HepG2 (cell line): ENCODE measurements around the gene KRTAP1-3. TPM values are rescaled to one million over a fixed set of nuclear protein-coding genes. Genes with fewer than 3 reads are reported as not detected.

Source experiments
- ATAC-seq: fragments of 200-7000 bp; cut with Tn5 transposase; 3 replicates; pipeline ENCODE4 v1.9.1; 2020; ENCODE audit warnings: mild to moderate bottlenecking, moderate library complexity
- BruUV-seq: library from RNA; stranded (reverse); fragments of 400-500 nt; replicated peaks from 2 replicates; lab custom pipeline; 2021; lab: Mats Ljungman, UMichigan
- CTCF ChIA-PET: fragments of 300-600 bp; formaldehyde crosslinking; extraction: SDS; loops from one replicate; lab custom pipeline; 2021; ENCODE audit warnings: low total read pairs, inconsistent platforms, low intra/inter-chr PET ratio; lab: Yijun Ruan, JAX
- POLR2A ChIA-PET: fragments of 350-600 bp; sonication (Branson Sonifier 250); formaldehyde crosslinking; loops from one replicate; lab custom pipeline; 2020; ENCODE audit warnings: antibody characterized with exemption, inconsistent platforms; lab: Yijun Ruan, JAX
- DNase-seq: peaks from one replicate; pipeline ENCODE4 v3.0.0-alpha.2; 2015; ENCODE audit warnings: low spot score
- FAIRE-seq: peaks from 3 replicates; lab custom pipeline; 2011; peaks lifted over from hg19 to GRCh38; lab: Jason Lieb, UNC
- H2AFZ ChIP-seq: one replicate; pipeline ENCODE4 v1.6.1; 2011; ENCODE audit warnings: low read length, inconsistent platforms
- H3K27ac ChIP-seq: fragments of 300-600 bp; 3 replicates; pipeline ENCODE4 v1.8.0; 2011; ENCODE audit warnings: mixed run types, mild to moderate bottlenecking, mixed read lengths, low read length, inconsistent platforms; ENCODE audit not compliant: insufficient read depth; ENCODE audit errors: extremely low read length
- H3K27me3 ChIP-seq, 2 experiments: fragments of 200-600 bp in 1 of 2; 2 replicates in 1 of 2; 3 replicates in 1 of 2; pipeline versions ENCODE4 v1.6.0 to v1.8.0; 2011; ENCODE audit warnings: low read length in 2 of 2, mild to moderate bottlenecking in 2 of 2, moderate library complexity in 2 of 2, inconsistent platforms in 1 of 2; ENCODE audit not compliant: insufficient read depth in 2 of 2, control insufficient read depth in 1 of 2
- H3K36me3 ChIP-seq, 2 experiments: fragments of 200-600 bp in 1 of 2; replicated peaks in 1 of 2; 2 replicates in 1 of 2; 3 replicates in 1 of 2; pipeline versions ENCODE4 v1.5.1 to v1.8.0; 2011; ENCODE audit warnings: low read length in 2 of 2, inconsistent platforms in 1 of 2; ENCODE audit not compliant: insufficient read depth in 2 of 2, control insufficient read depth in 1 of 2
- H3K4me1 ChIP-seq: 2 replicates; pipeline ENCODE4 v1.5.1; 2012; ENCODE audit warnings: low read length, inconsistent platforms; ENCODE audit not compliant: insufficient read depth
- H3K4me2 ChIP-seq: 2 replicates; pipeline ENCODE4 v1.6.0; 2011; ENCODE audit warnings: low read depth, low read length, inconsistent platforms
- H3K4me3 ChIP-seq, 3 experiments: fragments of 200-600 bp in 1 of 3; sonication (generic), shearing (Covaris generic) in 1 of 3; replicated peaks in 1 of 3; 2 replicates each; pipeline ENCODE4 v1.5.1; 2011 to 2016; ENCODE audit warnings: low read length in 3 of 3, inconsistent platforms in 2 of 3, low read depth in 2 of 3, mild to moderate bottlenecking in 2 of 3, control low read depth in 1 of 3, mixed read lengths in 1 of 3; ENCODE audit not compliant: insufficient read depth in 1 of 3
- H3K79me2 ChIP-seq: one replicate; pipeline ENCODE4 v1.6.1; 2011; ENCODE audit warnings: low read length, inconsistent platforms; ENCODE audit not compliant: insufficient read depth
- H3K9ac ChIP-seq: 2 replicates; pipeline ENCODE4 v1.6.0; 2011; ENCODE audit warnings: mild to moderate bottlenecking, low read depth, low read length, inconsistent platforms; ENCODE audit not compliant: insufficient read depth
- H3K9me3 ChIP-seq: 2 replicates; pipeline ENCODE4 v1.5.1; 2012; ENCODE audit warnings: mild to moderate bottlenecking, low read length
- H4K20me1 ChIP-seq: 2 replicates; pipeline ENCODE4 v1.6.0; 2011; ENCODE audit warnings: inconsistent platforms, mild to moderate bottlenecking, low read length, moderate library complexity; ENCODE audit not compliant: insufficient read depth
- EED ChIP-seq: sonication (generic); formaldehyde crosslinking; IDR thresholded peaks from 2 replicates; pipeline ENCODE4 v1.5.0; 2020; ENCODE audit warnings: mild to moderate bottlenecking, missing genetic modification reagents
- HNRNPK ChIP-seq: fragments of 200-400 bp; formaldehyde crosslinking; IDR thresholded peaks from 2 replicates; pipeline ENCODE4 v1.6.1; 2018; ENCODE audit warnings: low read length, low read depth, moderate library complexity, mild to moderate bottlenecking; ENCODE audit not compliant: poor library complexity, severe bottlenecking
- ISL2 ChIP-seq: sonication (generic); formaldehyde crosslinking; IDR thresholded peaks from 2 replicates; pipeline ENCODE4 v1.5.0; 2020; ENCODE audit warnings: missing genetic modification reagents
- KMT2B ChIP-seq: IDR thresholded peaks from 2 replicates; pipeline ENCODE4 v1.6.1; 2016; ENCODE audit warnings: missing genetic modification reagents, missing compliant biosample characterization
- MAFF ChIP-seq: IDR thresholded peaks from 2 replicates; pipeline ENCODE4 v1.6.1; 2011; ENCODE audit warnings: low read depth, low read length, improper control_type of control experiment
- MAFK ChIP-seq, 2 experiments: IDR thresholded peaks in 1 of 2; conservative IDR thresholded peaks in 1 of 2; 2 replicates each; pipeline ENCODE4 v1.6.1; 2011; ENCODE audit warnings: improper control_type of control experiment in 2 of 2, low read length in 2 of 2
- MIXL1 ChIP-seq: IDR thresholded peaks from 2 replicates; pipeline ENCODE4 v1.6.1; 2016
- MYNN ChIP-seq: sonication (generic); formaldehyde crosslinking; IDR thresholded peaks from 2 replicates; pipeline ENCODE4 v1.4.0; 2020; ENCODE audit warnings: mild to moderate bottlenecking, low read depth, missing genetic modification reagents
- NCOA2 ChIP-seq: sonication (generic); formaldehyde crosslinking; IDR thresholded peaks from 2 replicates; pipeline ENCODE4 v1.8.0; 2022; ENCODE audit warnings: inconsistent platforms
- NR2F1 ChIP-seq, 2 experiments: fragments of 450-650 bp in 1 of 2; formaldehyde crosslinking in 1 of 2; IDR thresholded peaks; 2 replicates each; pipeline versions ENCODE4 v1.5.0 to v1.6.1; 2016 to 2020; ENCODE audit warnings: mild to moderate bottlenecking in 1 of 2, missing compliant biosample characterization in 1 of 2, missing genetic modification reagents in 1 of 2, moderate library complexity in 1 of 2
- NR2F2 ChIP-seq: IDR thresholded peaks from 2 replicates; pipeline ENCODE4 v1.6.1; 2012; ENCODE audit warnings: low read depth, inconsistent platforms, borderline replicate concordance
- NR2F6 ChIP-seq, 2 experiments: IDR thresholded peaks; 2 replicates each; pipeline ENCODE4 v1.6.1; 2016; ENCODE audit warnings: antibody characterized with exemption in 1 of 2, mild to moderate bottlenecking in 1 of 2
- NRL ChIP-seq: sonication (generic); formaldehyde crosslinking; IDR thresholded peaks from 2 replicates; pipeline ENCODE4 v1.5.0; 2020; ENCODE audit warnings: missing genetic modification reagents, mild to moderate bottlenecking, moderate library complexity, borderline replicate concordance
- SNAPC5 ChIP-seq: sonication (generic); formaldehyde crosslinking; IDR thresholded peaks from 2 replicates; pipeline ENCODE4 v1.8.1; 2023; ENCODE audit warnings: mild to moderate bottlenecking, missing genetic modification reagents, borderline replicate concordance
- SOX13 ChIP-seq, 3 experiments: fragments of 450-650 bp in 1 of 3; sonication (generic) in 1 of 3; formaldehyde crosslinking in 1 of 3; IDR thresholded peaks in 2 of 3; conservative IDR thresholded peaks in 1 of 3; 2 replicates each; pipeline versions ENCODE4 v1.5.0 to v1.6.1; 2016 to 2020; ENCODE audit warnings: antibody characterized with exemption in 1 of 3, mild to moderate bottlenecking in 1 of 3, missing compliant biosample characterization in 1 of 3, missing genetic modification reagents in 1 of 3, moderate library complexity in 1 of 3
- SP5 ChIP-seq: IDR thresholded peaks from 2 replicates; pipeline ENCODE4 v1.6.1; 2016; ENCODE audit warnings: low read depth, borderline replicate concordance
- TBL1XR1 ChIP-seq: fragments of 150-350 bp; IDR thresholded peaks from 2 replicates; pipeline ENCODE4 v1.6.1; 2014; ENCODE audit warnings: borderline replicate concordance, low read length; ENCODE audit not compliant: partially characterized antibody
- XRCC5 ChIP-seq: fragments of 200-400 bp; formaldehyde crosslinking; optimal IDR thresholded peaks from 2 replicates; pipeline ENCODE3; 2017; ENCODE audit warnings: mild to moderate bottlenecking, low read length
- ZNF382 ChIP-seq: sonication (generic); formaldehyde crosslinking; IDR thresholded peaks from 2 replicates; pipeline ENCODE4 v1.5.0; 2020; ENCODE audit warnings: missing genetic modification reagents, mild to moderate bottlenecking, borderline replicate concordance
- ZNF746 ChIP-seq: sonication (generic); formaldehyde crosslinking; IDR thresholded peaks from 2 replicates; pipeline ENCODE4 v1.8.0; 2022; ENCODE audit warnings: mild to moderate bottlenecking, missing genetic modification reagents
- WGBS: methylation state at CpG from one replicate; pipeline ENCODE4 v1.1.6; 2017; ENCODE audit warnings: low lambda C conversion rate; 5-methylcytosine and 5-hydroxymethylcytosine counted together
- in situ Hi-C: cut with HindIII; loops from 2 replicates; pipeline ENCODE4 v1.10.0; 2017; ENCODE audit warnings: low pct_unique_long_range_greater_than_20kb; ENCODE audit not compliant: extremely low pct_ligation_motif_present
- intact Hi-C: fragments of 100-400 bp; cut with micrococcal nuclease; formaldehyde crosslinking; loops from one replicate; pipeline ENCODE4 v1.10.0; 2022; ENCODE audit not compliant: unreplicated experiment
- polyA plus RNA-seq, 8 experiments: library from polyadenylated mRNA; depleted of rRNA in 3 of 8; stranded (reverse) in 7 of 8; unstranded in 1 of 8; fragments of >200 nt; fragmentation: Illumina TruSeq in 4 of 8; extraction: Trizol in 4 of 8; gene quantifications; 2 replicates each; pipeline versions ENCODE4 v1.2.1 to v1.2.3, GENCODE V29; 2011 to 2016; ENCODE audit warnings: low read depth in 4 of 8, missing spikeins in 1 of 8, mixed read lengths in 1 of 8; ENCODE audit not compliant: insufficient read depth in 1 of 8
- total RNA-seq, 5 experiments: library from RNA; depleted of rRNA; stranded (reverse); fragments of >200 nt; fragmentation: Illumina TruSeq; extraction: Trizol; gene quantifications; 2 replicates each; pipeline ENCODE4 v1.2.3, GENCODE V29; 2016; ENCODE audit warnings: low read depth in 1 of 5

Gene KRTAP1-3
- total and polyA plus RNA-seq, 2 of the 13 experiments (the other 11 are each of a cell fraction or from before 2014, with no cell fraction given): not detected

- ATAC-seq: no peak
- H3K4me1 ChIP-seq: peaks cover 63% of the 10 kb centered on the region
- no peaks in the 10 kb centered on the region for H3K9me3 ChIP-seq
- intact Hi-C loops: no loop called here
- H2AFZ ChIP-seq: no peak overlapping the region
- CTCF ChIA-PET: no interaction called here
- H4K20me1 ChIP-seq: no peaks in the 10 kb centered on the region
- no peaks in the 10 kb centered on the region for H3K79me2 ChIP-seq
- no peak overlapping the region for H3K4me3 ChIP-seq
- H3K9ac ChIP-seq: no peak overlapping the region
- in situ Hi-C loops: loop anchor here (5.0 kb wide), 2 partner anchors 42 to 92 kb away; no protein-coding TSS in a partner anchor
- 61% methylated on average over 4 of the region's 4 CpGs for WGBS
- no peak for FAIRE-seq
- BruUV-seq: no TSS peak
- no peak overlapping the region for H3K27ac ChIP-seq
- no peaks in the 10 kb centered on the region for H3K27me3 ChIP-seq
- no peaks in the 10 kb centered on the region for H3K36me3 ChIP-seq
- POLR2A ChIA-PET: no interaction called here
- TF ChIP-seq HNRNPK (no peak), MAFF (peak; percentile 87), MAFK (conservative IDR thresholded peaks at IDR 0.05 in 1 of 2, IDR thresholded peaks at IDR 0.05 in 1 of 2; ENCODE audit: low read length in 2 of 2) (peak; percentile 89 to 94)
- TF ChIP-seq, all 625 proteins: peak for 2
- H3K4me2 ChIP-seq: no peak overlapping the region
- DNase-seq: no peak
Measured at GRCh38 chr17:41003926-41004325, 30.7 kb downstream of the KRTAP1-3 start.

- FAIRE-seq (no peak), ATAC-seq (peak; percentile 64), DNase-seq (peak; percentile 79)
- 3% methylated on average over 5 of the region's 5 CpGs for WGBS
- H3K9ac ChIP-seq: no peak overlapping the region
- H4K20me1 ChIP-seq: no peaks in the 10 kb centered on the region
- no peaks in the 10 kb centered on the region for H3K79me2 ChIP-seq
- H2AFZ ChIP-seq: no peak overlapping the region
- in situ Hi-C loops: loop anchor here (5.0 kb wide), 2 partner anchors 41 to 91 kb away; no protein-coding TSS in a partner anchor
- ChIA-PET POLR2A (no interaction called here), CTCF (no interaction called here)
- no TSS peak for BruUV-seq
- intact Hi-C loops: no loop called here
- peaks cover 52% of the 10 kb centered on the region for H3K4me1 ChIP-seq
- peak overlapping the region; percentile 52 for H3K27ac ChIP-seq
- H3K27me3 ChIP-seq: no peaks in the 10 kb centered on the region
- H3K4me2 ChIP-seq: peak overlapping the region; percentile 25
- no peaks in the 10 kb centered on the region for H3K9me3 ChIP-seq
- no peaks in the 10 kb centered on the region for H3K36me3 ChIP-seq
- H3K4me3 ChIP-seq: no peak overlapping the region
- no peak for TF ChIP-seq ZNF382
- no peak for TF ChIP-seq SOX13 (IDR thresholded peaks at IDR 0.05)
- peak in 1 of 2 experiments; percentile 69; a peak in 2 of 4 replicates for TF ChIP-seq SOX13 (CRISPR knock-in tag; conservative IDR thresholded peaks at IDR 0.05 in 1 of 2, IDR thresholded peaks at IDR 0.05 in 1 of 2)
- peak; percentile 26; the same call in 1 of the 2 replicates for TF ChIP-seq NR2F2
- no peak for TF ChIP-seq XRCC5
- peak; percentile 53; the same call in 1 of the 2 replicates for TF ChIP-seq MIXL1
- no peak for TF ChIP-seq ZNF746
- peak in 1 of 2 experiments; percentile 60; a peak in 2 of 4 replicates for TF ChIP-seq NR2F1 (CRISPR knock-in tag; IDR thresholded peaks at IDR 0.05)
- no peak for TF ChIP-seq NRL (CRISPR knock-in tag)
- peak; percentile 72 for TF ChIP-seq NR2F6 (IDR thresholded peaks at IDR 0.05)
- TF ChIP-seq NR2F6 (CRISPR knock-in tag; IDR thresholded peaks at IDR 0.05): peak; percentile 71
- peak in 1 of 2 experiments; percentile 17; a peak in 1 of 4 replicates for TF ChIP-seq MAFK (conservative IDR thresholded peaks at IDR 0.05 in 1 of 2, IDR thresholded peaks at IDR 0.05 in 1 of 2; ENCODE audit: low read length in 2 of 2)
- TF ChIP-seq KMT2B (CRISPR knock-in tag): no peak
- peak; percentile 53; the same call in 1 of the 2 replicates for TF ChIP-seq SP5 (CRISPR knock-in tag)
- TF ChIP-seq NCOA2 (CRISPR knock-in tag): peak; percentile 50; the same call in 1 of the 2 replicates
- TF ChIP-seq TBL1XR1: peak; percentile 34
- TF ChIP-seq SNAPC5 (CRISPR knock-in tag): no peak
- TF ChIP-seq ISL2: peak; percentile 39; the same call in 1 of the 2 replicates
- TF ChIP-seq MYNN (CRISPR knock-in tag): no peak
- TF ChIP-seq EED (CRISPR knock-in tag): no peak
Measured at GRCh38 chr17:41002814-41003213, 31.9 kb downstream of the KRTAP1-3 start.
